PC-9 (cell line): Measurements from ENCODE around the gene DNAH7.

ENCODE experiments used
- EZH2 ChIP-seq: fragments of 200-600 bp; sonication (generic); IDR thresholded peaks from 2 replicates; pipeline ENCODE4 v1.8.0; 2017; ENCODE audit warnings: antibody characterized with exemption, low read depth
- TF ChIP-seq, protein P1 (sequence below): fragments of 200-600 bp; sonication (generic); conservative IDR thresholded peaks from 2 replicates; pipeline ENCODE4 v1.6.1; 2017; ENCODE audit warnings: mixed run types, antibody characterized with exemption, mild to moderate bottlenecking, moderate library complexity

DNA sequence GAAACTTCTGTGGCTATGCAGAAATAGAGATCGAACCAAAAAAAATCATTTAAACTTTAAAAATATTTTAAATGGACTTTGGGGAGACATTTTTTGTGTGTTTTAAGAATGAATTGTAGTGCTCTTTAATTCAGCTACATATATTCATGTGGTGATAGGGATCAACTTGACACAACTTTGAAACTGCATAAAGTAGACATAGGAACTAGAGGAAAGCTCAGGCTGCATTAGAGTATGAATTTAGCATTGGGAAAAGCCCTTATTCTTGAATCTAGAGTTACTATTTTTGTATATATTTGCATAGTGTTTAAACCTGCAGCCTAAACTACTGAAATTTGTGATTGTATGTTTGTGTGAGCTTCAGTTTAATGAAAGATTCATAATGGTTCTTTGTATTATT lies 333.3 kb downstream of the DNAH7 start:
- TF ChIP-seq, protein P1, sequence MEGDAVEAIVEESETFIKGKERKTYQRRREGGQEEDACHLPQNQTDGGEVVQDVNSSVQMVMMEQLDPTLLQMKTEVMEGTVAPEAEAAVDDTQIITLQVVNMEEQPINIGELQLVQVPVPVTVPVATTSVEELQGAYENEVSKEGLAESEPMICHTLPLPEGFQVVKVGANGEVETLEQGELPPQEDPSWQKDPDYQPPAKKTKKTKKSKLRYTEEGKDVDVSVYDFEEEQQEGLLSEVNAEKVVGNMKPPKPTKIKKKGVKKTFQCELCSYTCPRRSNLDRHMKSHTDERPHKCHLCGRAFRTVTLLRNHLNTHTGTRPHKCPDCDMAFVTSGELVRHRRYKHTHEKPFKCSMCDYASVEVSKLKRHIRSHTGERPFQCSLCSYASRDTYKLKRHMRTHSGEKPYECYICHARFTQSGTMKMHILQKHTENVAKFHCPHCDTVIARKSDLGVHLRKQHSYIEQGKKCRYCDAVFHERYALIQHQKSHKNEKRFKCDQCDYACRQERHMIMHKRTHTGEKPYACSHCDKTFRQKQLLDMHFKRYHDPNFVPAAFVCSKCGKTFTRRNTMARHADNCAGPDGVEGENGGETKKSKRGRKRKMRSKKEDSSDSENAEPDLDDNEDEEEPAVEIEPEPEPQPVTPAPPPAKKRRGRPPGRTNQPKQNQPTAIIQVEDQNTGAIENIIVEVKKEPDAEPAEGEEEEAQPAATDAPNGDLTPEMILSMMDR = no peak
- no peak for TF ChIP-seq EZH2
